ENCODE results near the gene PRSS36.
"Not testable (repeated sequence)": the region's sequence is repeated elsewhere in the genome, so short reads cannot be mapped to it uniquely, and the experiment has no call there.

Gene PRSS36

GRCh38 chr16:31118223-31119155 lies 31.4 kb downstream of the PRSS36 start:
- no peak for DNase-seq

GRCh38 chr16:31117384-31118222 lies 32.3 kb downstream of the PRSS36 start, which contains the start of gene KAT8:
Gene KAT8, plus strand, starts transcription at chr16:31117664. Its CDS starts 18 bp downstream, at chr16:31117682.
- peak; percentile 98 for DNase-seq

GRCh38 chr16:31114468-31114867 lies 35.4 kb downstream of the PRSS36 start:
- no peak for DNase-seq

GRCh38 chr16:31113121-31114120 lies 36.4 kb downstream of the PRSS36 start:
- DNase-seq = no peak

GRCh38 chr16:31112711-31113110 lies 37.2 kb downstream of the PRSS36 start:
- DNase-seq = no peak

GRCh38 chr16:31111881-31112466 lies 37.9 kb downstream of the PRSS36 start:
- DNase-seq = no peak

- DNase-seq = no peak
These were observed 39.5 kb downstream of the PRSS36 start for GRCh38 chr16:31110106-31111034.

- no peak for DNase-seq
These were observed 40.2 kb downstream of the PRSS36 start for GRCh38 chr16:31109622-31110021.

GRCh38 chr16:31108794-31109558 lies 40.9 kb downstream of the PRSS36 start:
- no peak for DNase-seq

GRCh38 chr16:31108035-31108793 lies 41.7 kb downstream of the PRSS36 start, which contains the start of gene BCKDK:
Gene BCKDK, plus strand, starts transcription at chr16:31108386. Its CDS starts 838 bp downstream, at chr16:31109224.
- DNase-seq = peak; percentile 80

GRCh38 chr16:31107465-31107867 lies 42.4 kb downstream of the PRSS36 start:
- peak; percentile 65 for DNase-seq

- DNase-seq = no peak
These were observed 43.1 kb downstream of the PRSS36 start for GRCh38 chr16:31106509-31107464.

- DNase-seq = peak; percentile 82
These were observed 44.1 kb downstream of the PRSS36 start for GRCh38 chr16:31105677-31106213.

GRCh38 chr16:31100876-31101641 lies 48.8 kb downstream of the PRSS36 start:
- not testable (repeated sequence) for DNase-seq

- DNase-seq = no peak
These were observed 49.8 kb downstream of the PRSS36 start for GRCh38 chr16:31099860-31100638.

Measured in stimulated activated CD4-positive, alpha-beta T cell treated with anti-CD3 and anti-CD28 coated beads, Interleukin-1b, Interleukin-23, amount 100 ng/mL, for 48 hours (primary cell).